Astrocyte of the hippocampus (primary cell): ENCODE data around the gene NIPAL3.

Source experiments
- DNase-seq: peaks from one replicate; pipeline ENCODE4 v3.0.0; 2011; ENCODE audit warnings: low read depth, low spot score

NIPAL3 gene

DNA sequence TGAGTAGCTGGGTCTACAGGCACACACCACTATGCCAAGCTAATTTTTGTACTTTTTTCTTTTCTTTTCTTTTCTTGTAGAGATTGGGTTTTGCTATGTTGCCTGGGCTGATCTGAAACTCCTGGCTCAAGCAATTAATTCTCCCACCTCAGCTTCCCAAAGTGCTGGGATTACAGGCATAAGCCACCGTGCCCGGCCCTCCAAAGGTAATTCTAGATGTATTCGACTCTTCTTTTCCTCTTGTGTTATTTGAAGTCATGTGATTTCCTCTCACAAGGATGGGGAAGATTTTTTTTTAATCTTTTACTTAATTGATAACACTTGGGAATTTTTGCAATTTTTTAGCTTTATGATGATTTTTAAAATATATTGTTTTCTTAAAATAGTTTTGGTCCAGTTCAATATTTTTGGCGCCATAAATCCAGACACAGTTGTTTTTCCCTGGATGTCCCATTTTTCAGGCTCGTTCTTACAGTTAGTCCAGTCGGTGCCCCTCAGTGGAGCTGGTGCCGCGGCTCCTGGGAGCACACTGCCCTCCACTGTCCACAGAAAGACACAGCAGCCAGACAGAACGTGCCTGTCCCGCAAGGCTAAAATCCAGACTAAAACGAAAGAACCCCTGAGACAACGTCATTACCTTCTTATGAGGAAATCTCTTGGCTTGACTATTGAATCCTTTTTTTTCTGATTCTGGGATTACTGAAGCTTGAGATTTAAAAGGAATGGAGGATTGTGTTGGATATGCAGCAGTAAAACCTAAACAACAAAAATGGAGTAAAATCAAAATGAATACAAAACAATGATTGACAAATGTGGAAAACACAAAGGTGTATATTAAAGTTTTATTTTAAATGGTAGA, 24.4 kb upstream of the NIPAL3 start:
- peak; percentile 89 for DNase-seq

- peak; percentile 78 for DNase-seq
Measured at GRCh38 chr1:24391882-24392603, 23.6 kb upstream of the NIPAL3 start.

DNA sequence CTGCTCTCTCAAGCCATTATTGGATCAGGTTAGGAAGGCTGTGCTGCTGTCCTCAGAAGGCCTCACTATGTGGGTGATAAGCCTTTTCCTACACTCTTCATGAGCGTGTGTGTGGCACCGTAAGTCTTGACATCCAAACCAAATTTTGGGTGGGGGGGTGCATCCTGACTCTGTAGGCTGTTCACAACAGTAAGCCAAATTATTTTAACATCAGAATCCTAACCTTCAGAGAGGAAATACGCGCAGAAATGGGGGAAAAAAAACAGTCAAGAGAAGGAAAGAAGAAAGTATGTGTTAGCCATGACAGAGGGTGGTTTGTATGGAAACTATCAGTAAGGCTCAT, 23.0 kb upstream of the NIPAL3 start:
- no peak for DNase-seq

DNA sequence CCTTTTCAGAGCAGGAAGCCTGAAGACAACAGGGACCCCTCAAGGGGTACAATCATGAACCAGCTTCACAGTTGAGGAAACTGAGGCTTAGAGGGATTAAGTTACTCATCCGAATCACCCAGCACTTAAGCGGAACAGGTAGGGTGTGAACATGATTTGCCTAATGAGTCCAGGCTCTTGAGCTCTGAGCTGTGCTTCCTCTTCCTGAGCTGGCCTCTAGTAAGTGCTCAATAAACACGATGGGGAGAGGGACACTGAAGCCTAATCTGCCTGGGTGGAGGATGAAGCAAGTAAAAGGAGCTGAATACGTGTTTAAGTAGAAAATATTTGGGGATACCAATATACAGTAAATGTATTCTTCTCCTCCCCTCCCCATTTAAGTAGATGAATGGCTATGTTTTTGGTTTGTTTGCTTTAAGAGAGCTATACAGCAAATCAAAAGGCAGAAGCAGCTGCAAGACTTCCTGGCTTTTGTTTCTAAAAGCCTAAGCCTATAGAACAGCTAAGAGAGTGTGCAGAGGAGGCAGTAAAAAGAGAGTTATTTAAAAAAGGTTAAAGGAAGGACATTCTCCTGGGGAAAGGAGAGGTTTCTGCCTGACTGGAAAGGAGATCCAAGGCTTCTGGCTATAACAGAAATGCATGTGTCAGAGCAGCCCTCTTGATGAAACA, 22.5 kb upstream of the NIPAL3 start:
- no peak for DNase-seq

GRCh38 chr1:24393892-24394291, 21.7 kb upstream of the NIPAL3 start:
- DNase-seq: peak; percentile 71

GRCh38 chr1:24400065-24400464, 15.5 kb upstream of the NIPAL3 start:
- no peak for DNase-seq

DNA sequence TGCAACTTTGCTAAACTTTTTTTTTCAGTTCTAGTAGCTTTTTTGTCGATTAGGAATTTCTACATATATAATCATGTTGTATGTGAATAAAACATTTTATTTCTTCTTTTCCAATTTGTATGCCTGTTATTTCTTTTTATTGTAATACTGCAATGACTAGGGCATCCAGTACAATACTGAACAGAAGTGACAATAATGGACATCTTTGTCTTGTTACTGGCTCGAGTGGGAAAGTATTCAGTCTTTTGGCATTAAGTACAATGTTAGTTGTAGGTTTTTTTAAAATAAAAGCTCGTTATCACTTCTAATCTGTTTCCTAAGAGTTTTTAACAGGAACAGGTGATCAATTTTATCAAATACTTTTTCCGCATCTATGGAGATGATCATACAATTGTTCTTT, 11.8 kb upstream of the NIPAL3 start:
- no peak for DNase-seq

DNA sequence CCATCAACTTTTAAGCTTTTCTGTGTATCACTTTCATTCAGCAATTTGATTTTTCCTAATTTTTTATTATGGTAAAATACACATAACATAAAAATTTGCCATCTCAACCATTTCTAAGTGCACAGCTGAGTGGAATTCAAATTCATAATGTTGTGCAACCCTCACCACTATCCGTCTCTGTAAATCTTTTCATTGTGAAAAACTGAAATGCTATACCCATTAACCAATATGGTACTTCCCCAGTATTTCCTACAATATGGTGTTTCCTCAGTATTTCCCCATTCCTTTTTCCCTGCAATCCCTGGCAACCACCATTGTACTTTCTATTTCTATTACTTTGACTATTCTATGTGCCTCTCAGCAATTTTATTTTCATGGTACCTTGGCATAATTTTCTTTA, 8.8 kb upstream of the NIPAL3 start:
- DNase-seq: no peak

DNA sequence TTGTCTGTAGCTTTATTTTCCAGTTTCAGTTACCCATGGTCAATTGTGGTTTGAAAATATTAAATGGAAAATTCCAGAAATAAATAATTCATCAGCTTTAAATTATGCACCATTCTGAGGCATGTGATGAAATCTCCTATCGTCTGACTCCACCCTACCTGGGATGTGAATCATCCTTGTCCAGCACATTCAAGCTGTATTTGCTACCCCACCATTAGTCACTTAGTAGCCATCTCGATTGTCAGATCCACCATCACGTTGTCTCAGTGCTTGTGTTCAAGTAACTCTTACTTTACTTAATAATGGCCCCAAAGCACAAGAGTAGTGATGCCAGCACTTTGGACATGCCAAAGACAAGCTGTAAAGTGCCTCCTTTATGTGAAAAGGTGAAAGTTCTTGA, 6.1 kb upstream of the NIPAL3 start:
- peak; percentile 30 for DNase-seq

- no peak for DNase-seq
Measured at GRCh38 chr1:24410750-24411149, 4.9 kb upstream of the NIPAL3 start.

DNA sequence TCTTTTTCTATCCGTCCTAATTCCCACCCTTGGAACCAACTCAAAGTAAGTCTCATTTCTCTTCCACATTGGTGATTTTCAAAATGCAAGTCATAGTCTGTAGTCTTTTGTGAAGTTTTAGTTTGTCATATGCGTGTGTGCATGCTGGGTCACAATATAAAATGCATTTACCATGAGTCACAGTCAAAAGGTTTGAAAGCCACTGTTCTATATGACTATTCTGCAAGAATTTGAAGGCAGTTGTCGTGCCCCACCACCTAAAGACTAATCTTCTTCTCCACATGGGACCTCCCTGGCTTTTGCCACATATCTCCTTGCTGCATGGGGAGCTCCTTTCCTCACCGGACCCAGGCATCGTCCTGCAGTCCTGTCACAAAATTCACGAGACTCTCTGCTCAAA, 3.6 kb upstream of the NIPAL3 start:
- DNase-seq: peak; percentile 25

DNA sequence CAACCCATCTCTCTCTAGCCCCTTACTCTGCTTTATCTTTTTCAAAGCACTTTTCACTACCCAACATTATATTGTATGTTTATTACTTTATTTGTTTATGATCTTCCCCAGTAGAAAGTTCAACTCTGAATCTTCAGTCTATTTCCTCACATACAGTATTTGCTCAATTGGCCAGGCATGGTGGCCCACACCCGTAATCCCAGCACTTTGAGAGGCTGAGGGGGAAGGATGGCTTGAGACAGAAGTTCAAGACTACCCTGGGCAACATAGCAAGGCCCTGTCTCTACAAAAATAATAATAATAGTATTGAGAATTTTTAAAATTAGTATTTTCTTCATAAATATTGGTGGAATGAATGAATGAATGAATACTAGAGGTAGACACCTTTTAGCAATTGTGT, 3.2 kb upstream of the NIPAL3 start:
- DNase-seq: no peak

DNA sequence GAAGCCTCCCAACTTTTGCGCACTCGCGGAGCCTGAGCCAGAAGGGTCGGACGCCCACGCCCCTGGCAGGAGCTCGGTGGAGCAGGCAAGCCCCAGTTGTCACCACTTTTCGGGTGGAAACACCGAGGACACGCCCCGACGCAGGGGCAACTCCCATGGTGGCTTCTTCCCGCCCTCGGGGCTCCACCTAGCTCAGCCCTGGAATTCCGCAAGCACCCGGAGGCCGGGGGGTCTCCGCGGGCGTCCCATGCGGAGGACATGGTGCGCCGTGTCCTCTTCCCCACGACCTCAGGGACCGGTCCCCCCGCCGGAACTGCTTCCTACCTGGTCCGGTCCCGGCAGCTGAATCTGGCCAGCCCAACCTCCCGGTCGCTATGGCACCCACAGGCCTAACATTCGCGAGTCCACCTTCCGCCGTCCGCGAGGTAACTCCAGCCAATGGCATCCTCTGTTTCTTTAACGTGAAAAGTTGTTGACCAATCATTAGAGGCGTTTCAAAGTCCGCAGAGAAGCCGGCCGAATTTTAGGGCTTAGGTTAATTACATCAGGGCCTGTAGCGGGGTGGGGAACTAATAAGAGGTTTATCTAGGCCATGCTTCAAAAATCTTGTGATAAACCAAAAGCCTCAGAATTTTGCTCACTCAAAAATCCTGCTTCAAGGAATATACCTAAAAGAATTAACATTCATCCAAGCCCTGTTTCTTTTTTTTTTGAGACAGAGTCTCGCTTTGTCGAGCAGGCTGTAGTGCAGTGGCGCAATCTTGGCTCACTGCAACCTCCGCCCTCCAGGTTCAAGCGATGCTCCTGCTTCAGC, 2.0 kb upstream of the NIPAL3 start, which contains the start of gene STPG1:
Gene STPG1, minus strand, starts transcription at position 433 of the 814 bp plus-strand sequence. CDS start 12,394 bp downstream, outside the sequence.
- peak; percentile 93 for DNase-seq

DNA sequence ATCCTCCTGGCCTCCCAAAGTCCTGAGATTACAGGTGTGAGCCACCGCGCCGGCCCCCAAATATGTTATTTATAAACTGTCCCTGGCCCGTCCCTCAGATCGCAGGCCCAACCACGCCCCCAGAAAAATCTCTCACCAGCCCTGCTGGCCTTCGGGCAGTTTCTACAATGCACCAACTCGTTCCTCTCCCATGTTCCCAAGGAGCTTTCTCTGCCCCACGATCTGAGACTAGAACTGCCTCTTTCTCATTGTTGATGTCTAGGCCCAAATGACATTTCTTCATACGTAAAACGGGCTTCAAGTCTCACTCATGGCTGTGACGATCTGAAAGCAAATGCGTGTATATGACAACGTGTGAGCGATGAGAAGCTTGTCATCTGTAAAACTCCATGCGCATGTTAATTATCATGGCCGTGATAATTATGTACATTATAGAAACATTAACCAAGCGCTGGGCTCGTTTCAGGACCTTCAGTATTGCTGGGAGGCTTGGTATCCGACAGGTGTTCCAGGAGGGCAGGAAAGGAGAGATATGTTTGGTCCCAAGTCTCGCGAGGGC, 748 bp upstream of the NIPAL3 start:
- no peak for DNase-seq

- DNase-seq: peak; percentile 55
Measured at GRCh38 chr1:24415910-24416665, 486 bp downstream of the NIPAL3 start.

DNA sequence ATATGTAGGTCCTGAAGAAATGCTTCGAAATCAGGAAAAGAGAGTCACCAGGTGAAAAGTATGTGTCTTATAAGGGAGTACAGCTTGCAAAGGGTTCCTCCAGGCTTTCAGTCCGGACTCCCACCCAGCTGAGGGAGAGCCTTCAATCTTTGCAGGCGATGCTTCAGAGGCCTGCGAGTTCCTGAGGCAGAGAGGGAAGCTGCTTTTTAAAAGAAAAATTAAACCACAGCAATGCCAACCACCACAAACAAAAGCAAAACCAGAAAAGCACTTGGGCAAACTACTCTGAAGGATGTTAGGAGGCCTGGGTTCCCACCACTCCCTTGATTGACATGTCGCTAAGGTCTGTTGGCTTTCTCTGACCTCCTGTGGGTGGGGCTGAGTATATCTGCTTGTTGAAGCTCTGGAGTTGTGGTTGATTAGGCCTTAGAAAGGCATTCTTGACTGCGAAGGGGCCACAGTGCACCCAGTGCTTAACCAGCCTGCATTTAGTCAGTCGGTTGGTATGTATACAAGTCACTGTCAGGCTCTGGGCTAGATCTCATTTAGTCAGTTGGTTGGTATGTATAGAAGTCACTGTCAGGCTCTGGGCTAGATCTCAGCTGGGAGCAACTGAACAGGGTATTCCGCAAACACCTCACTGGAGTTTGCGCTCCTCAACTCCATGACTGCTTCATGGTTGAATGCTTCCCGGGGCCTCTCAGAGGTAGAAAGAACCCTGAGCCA, 1.2 kb downstream of the NIPAL3 start:
- peak; percentile 93 for DNase-seq

DNA sequence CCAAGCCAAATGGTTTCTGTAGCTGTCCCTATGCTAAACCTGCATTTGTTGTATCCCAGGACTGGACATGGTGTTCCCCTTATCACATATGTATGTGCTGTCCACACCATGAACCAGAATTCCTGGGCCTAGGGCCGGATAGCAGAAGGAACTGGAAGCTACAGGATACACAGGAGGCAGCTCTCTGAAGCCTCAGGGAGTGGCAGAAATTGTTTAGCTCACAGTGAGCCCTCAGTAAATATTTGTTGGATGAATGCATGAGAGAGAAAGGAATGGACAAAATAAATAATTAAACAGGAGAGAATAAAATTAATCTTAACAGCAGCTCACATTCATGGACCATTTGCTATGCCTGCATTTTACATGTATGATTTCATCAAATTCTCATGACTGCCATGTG, 2.1 kb downstream of the NIPAL3 start:
- peak; percentile 44 for DNase-seq

DNA sequence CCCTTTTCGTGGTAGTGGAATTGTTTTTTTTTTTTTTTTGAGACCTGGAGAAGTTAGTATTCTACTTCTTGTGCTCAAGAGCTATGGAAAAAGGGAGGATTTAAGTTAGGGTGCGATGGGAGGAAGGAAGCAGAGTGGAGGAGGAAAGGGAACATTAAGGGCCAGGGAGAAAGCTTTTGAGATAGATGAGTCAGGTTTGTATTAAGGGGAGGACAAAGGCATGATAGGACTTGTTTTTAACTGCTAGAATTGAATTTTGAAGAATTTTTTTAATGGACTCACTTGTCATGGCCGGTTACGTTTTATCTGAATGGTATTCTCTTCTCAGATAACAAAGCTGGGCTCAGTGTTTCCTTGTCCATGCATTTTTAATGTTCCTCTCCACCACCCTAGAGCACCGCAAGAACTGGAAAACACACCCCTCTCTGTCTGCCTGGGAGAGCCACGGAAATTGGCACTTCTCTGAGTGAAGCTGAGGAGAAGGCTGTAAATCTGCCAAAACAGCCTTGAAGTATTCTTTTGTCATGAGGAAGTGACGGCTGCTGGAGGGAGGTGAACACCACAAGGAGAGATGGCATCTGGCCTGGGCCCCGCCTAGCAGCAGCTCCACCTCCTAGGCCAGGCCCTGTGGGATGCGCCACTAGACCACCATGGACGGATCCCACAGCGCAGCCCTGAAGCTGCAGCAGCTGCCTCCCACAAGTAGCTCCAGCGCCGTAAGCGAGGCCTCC, 3.5 kb downstream of the NIPAL3 start:
- DNase-seq: peak; percentile 89

DNA sequence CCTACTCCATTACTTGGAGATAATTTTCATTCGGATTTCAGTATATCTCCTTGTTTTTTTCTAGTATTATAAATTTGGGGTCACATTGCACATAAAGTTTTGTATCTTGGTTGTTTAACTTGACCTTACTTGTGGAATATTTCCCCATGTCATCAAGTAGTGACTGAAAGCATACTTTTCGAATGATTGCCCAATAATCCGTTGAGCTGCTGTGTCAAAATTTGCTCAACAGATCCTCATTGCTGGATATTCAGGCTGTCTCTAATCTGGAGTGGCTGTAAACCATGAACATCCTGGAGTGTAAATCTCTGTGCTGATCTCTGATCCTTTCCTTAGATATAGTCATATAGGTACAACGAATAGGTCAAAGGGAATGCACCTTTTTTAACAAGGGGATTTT, 4.9 kb downstream of the NIPAL3 start:
- no peak for DNase-seq
